Transverse colon (tissue), 4 donors: ENCODE data around the gene REC114. TPM values are rescaled to one million over a fixed set of nuclear protein-coding genes. Genes with fewer than 3 reads are reported as not detected.

Experiments used
- DNase-seq: peaks from one replicate; pipeline ENCODE4 v3.0.0-alpha.2; 2019
- H3K27ac ChIP-seq, 4 donors: fragments of 200-600 bp; sonication (generic); 2 replicates each; pipeline ENCODE4 v1.5.1; 2016 to 2018; ENCODE audit warnings: inconsistent platforms in 4 of 4
- H3K27me3 ChIP-seq: fragments of 200-600 bp; sonication (generic); 2 replicates; pipeline ENCODE4 v1.5.1; 2017; ENCODE audit warnings: inconsistent platforms
- H3K36me3 ChIP-seq, 4 donors: fragments of 200-600 bp; sonication (generic); 2 replicates each; pipeline ENCODE4 v1.5.1; 2017 to 2019; ENCODE audit warnings: inconsistent platforms in 4 of 4
- H3K4me1 ChIP-seq, 4 donors: fragments of 200-600 bp; sonication (generic); 2 replicates each; pipeline ENCODE4 v1.5.1; 2017 to 2020; ENCODE audit warnings: inconsistent platforms in 4 of 4
- H3K4me3 ChIP-seq, 4 donors: fragments of 200-600 bp; sonication (generic); 1 replicate in 1 of 4; 2 replicates in 3 of 4; pipeline versions ENCODE4 v1.5.1 to v1.6.1; 2017 to 2019; ENCODE audit warnings: inconsistent platforms in 4 of 4
- H3K9me3 ChIP-seq, 2 donors: fragments of 200-600 bp; sonication (generic); 2 replicates each; pipeline ENCODE4 v1.5.1; 2017 to 2019; ENCODE audit warnings: inconsistent platforms in 2 of 2
- EP300 ChIP-seq: sonication (generic); formaldehyde crosslinking; IDR thresholded peaks from one replicate; pipeline ENCODE4 v1.6.1; 2017; ENCODE audit warnings: antibody characterized with exemption, low read depth
- POLR2A ChIP-seq: fragments of 450-650 bp; IDR thresholded peaks from one replicate; pipeline ENCODE4 v1.6.1; 2016; ENCODE audit warnings: antibody characterized with exemption, mild to moderate bottlenecking, moderate library complexity
- POLR2AphosphoS5 ChIP-seq, 3 donors: sonication (generic); formaldehyde crosslinking; IDR thresholded peaks; one replicate each; pipeline ENCODE4 v1.6.1; 2016; ENCODE audit warnings: antibody characterized with exemption in 3 of 3
- WGBS, 2 donors: methylation state at CpG; one replicate each; pipeline ENCODE4 v1.1.5; 2018; ENCODE audit warnings: low coverage in 1 of 2; 5-methylcytosine and 5-hydroxymethylcytosine counted together
- in situ Hi-C, 4 donors: fragments of 200-750 bp; cut with MboI; loops; one replicate each; pipeline versions ENCODE4 v1.15.0 to v1.15.1; 2017; ENCODE audit warnings: low sequenced_read_pairs in 3 of 4, low pct_ligation_motif_present in 1 of 4, low pct_unique_long_range_greater_than_20kb in 1 of 4
- intact Hi-C: fragments of 100-400 bp; cut with DNase I; formaldehyde crosslinking; loops from one replicate; pipeline ENCODE4 v1.15.1; 2023; ENCODE audit warnings: low total_unique reads
- total RNA-seq, 4 donors: library from RNA; depleted of rRNA; stranded (reverse); fragments of >200 nt; gene quantifications; one replicate each; pipeline ENCODE4 v1.1.0, GENCODE V29; 2016
- TF ChIP-seq, protein P1 (sequence below), 5 experiments: fragments of 200-600 bp in 3 of 5; fragments of 450-650 bp in 2 of 5; sonication (generic) in 3 of 5; IDR thresholded peaks; 1 replicate in 2 of 5; 2 replicates in 3 of 5; pipeline ENCODE4 v1.5.1; 2016 to 2017; ENCODE audit warnings: antibody characterized with exemption in 5 of 5, inconsistent platforms in 3 of 5, mild to moderate bottlenecking in 2 of 5, moderate library complexity in 1 of 5

Gene REC114
- total RNA-seq, 4 donors from 2014 or later, result not detected

DNA sequence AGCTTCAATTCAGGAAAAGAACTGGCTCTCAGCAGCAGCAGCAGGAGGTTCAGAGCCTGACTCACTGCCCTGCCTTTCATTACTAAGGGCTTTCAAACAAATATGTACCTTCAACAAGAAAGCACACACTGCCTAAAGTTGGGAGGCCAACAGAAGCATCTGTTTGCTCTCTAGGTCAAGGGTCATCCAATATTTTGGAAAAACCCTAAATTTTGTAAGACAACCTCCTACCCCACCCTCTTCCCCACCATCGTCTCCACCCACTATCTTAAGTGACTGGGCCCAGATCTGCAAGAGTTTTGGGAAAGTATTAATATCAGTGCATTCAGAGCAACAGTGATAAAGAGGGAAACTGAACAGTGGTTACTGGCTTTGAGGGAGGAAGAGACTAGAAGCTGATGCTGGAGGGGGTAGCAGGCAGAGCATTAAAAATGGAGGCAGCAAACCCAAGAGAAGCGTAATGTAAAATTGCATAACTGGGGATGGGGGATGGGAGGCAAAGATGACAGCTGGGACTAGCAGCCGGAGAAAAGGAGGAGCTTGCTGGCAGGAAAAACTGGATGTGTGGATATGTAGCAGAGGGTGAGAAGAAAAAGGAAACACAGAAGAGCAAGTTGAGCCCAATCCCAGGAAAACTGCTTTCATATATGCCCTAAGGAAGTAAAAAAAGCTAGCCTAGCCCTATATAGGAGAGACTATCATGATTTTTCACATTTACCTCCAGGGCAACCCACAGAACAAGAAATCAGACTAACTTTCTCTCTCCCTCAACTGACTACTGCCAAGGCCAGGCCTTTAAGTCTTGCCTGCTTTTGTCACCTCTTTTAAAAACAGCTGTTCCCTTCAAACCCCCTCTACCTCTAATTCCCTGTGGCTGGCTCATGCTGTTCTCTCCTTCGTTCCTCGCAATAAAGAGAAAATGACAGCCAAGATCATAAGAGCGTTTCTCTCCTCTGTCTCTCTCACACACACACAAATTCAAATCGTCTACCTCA, 158.8 kb downstream of the REC114 start:
- intact Hi-C loops (loop anchor here (1.0 kb wide), 1 partner anchor 31 kb away; no protein-coding TSS in a partner anchor), in situ Hi-C loops (no loop called here)
- H3K4me1 ChIP-seq, result peaks cover 32 to 85% (median 68%) of the 10 kb centered on the region in 4 donors

DNA sequence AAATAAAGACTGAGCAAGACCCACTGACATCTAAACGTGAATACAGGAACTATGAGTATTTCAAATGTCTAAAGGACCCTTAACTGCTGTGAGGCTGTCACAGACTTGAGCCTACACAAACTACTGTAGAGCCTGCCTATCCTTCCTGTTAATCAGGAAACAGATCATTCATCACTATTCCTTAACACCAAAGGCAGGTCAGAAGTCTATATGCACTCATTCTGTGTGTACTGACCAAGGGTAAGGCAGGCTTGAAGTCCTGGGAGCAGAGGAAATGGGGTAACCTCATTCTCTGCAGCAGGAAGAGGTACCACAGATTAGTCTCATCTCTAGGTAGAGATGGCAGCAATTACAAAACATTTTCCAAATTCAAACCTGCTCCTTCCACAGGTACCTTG, 159.5 kb downstream of the REC114 start:
- WGBS, 2 donors, result 0 to 21% methylated on average over 1 of the region's 1 CpG
- DNase-seq, result no peak
- intact Hi-C loops, result no loop called here
- Histone ChIP-seq H3K27ac (peak overlapping the region; percentile 73 to 83 (median 78)), H3K36me3 (no peaks in the 10 kb centered on the region), H3K9me3 (no peaks in the 10 kb centered on the region), H3K4me3 (no peak overlapping the region), H3K4me1 (peaks cover 30 to 83% (median 67%) of the 10 kb centered on the region in 4 donors), H3K27me3 (no peaks in the 10 kb centered on the region)
- in situ Hi-C loops, result no loop called here
- TF ChIP-seq EP300 (no peak), POLR2A (no peak), POLR2AphosphoS5 (IDR thresholded peaks at IDR 0.05) (no peak)
- TF ChIP-seq, protein P1, sequence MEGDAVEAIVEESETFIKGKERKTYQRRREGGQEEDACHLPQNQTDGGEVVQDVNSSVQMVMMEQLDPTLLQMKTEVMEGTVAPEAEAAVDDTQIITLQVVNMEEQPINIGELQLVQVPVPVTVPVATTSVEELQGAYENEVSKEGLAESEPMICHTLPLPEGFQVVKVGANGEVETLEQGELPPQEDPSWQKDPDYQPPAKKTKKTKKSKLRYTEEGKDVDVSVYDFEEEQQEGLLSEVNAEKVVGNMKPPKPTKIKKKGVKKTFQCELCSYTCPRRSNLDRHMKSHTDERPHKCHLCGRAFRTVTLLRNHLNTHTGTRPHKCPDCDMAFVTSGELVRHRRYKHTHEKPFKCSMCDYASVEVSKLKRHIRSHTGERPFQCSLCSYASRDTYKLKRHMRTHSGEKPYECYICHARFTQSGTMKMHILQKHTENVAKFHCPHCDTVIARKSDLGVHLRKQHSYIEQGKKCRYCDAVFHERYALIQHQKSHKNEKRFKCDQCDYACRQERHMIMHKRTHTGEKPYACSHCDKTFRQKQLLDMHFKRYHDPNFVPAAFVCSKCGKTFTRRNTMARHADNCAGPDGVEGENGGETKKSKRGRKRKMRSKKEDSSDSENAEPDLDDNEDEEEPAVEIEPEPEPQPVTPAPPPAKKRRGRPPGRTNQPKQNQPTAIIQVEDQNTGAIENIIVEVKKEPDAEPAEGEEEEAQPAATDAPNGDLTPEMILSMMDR (IDR thresholded peaks at IDR 0.05), result no peak

More for the DNA sequence above, 158.8 kb downstream of the REC114 start:
- peak overlapping the region; percentile 73 to 83 (median 78) for H3K27ac ChIP-seq
- H3K9me3 ChIP-seq, result no peaks in the 10 kb centered on the region
- 38 to 46% methylated on average over 7 of the region's 7 CpGs for WGBS, 2 donors
- TF ChIP-seq, protein P1 (IDR thresholded peaks at IDR 0.05), result no peak
- no peak for TF ChIP-seq EP300
- TF ChIP-seq POLR2A, result no peak
- TF ChIP-seq POLR2AphosphoS5 (IDR thresholded peaks at IDR 0.05), result no peak
- H3K36me3 ChIP-seq, result no peaks in the 10 kb centered on the region
- no peak overlapping the region for H3K4me3 ChIP-seq
- DNase-seq, result peak; percentile 44
- no peaks in the 10 kb centered on the region for H3K27me3 ChIP-seq

- Histone ChIP-seq H3K27me3 (no peaks in the 10 kb centered on the region), H3K4me1 (peaks cover 26 to 83% (median 67%) of the 10 kb centered on the region in 4 donors), H3K27ac (peak overlapping the region; percentile 73 to 83 (median 78)), H3K36me3 (no peaks in the 10 kb centered on the region), H3K9me3 (no peaks in the 10 kb centered on the region), H3K4me3 (no peak overlapping the region)
- in situ Hi-C loops (no loop called here), intact Hi-C loops (no loop called here)
- DNase-seq, result no peak
- 60 to 78% methylated on average over 2 of the region's 2 CpGs for WGBS, 2 donors
- TF ChIP-seq, protein P1 (IDR thresholded peaks at IDR 0.05), result no peak
- TF ChIP-seq POLR2A, result no peak
- no peak for TF ChIP-seq EP300
- no peak for TF ChIP-seq POLR2AphosphoS5 (IDR thresholded peaks at IDR 0.05)
Measured at GRCh38 chr15:73602992-73603391, 160.0 kb downstream of the REC114 start.

DNA sequence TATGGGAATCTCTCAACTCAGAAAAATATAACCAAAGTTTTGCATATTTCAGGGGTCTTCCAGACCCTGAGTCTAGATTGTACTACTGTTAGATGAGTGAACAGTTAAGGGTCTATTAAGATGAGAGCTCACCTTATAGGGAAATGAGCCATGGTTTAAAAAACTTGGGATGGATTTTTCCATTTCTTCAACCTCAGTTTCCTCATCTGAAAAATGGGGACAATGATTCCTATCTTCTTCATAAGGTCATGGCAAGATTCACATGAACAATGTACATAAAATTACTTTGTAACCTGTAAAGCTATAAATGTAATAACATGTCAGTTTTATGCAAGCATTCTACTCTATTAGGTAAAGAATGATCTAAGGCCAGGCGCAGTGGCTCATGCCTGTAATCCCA, 161.5 kb downstream of the REC114 start:
- intact Hi-C loops, result no loop called here
- Histone ChIP-seq H3K4me1 (peaks cover 22 to 82% (median 62%) of the 10 kb centered on the region in 4 donors), H3K27me3 (no peaks in the 10 kb centered on the region), H3K4me3 (no peak overlapping the region), H3K36me3 (no peaks in the 10 kb centered on the region), H3K27ac (no peak overlapping the region), H3K9me3 (no peaks in the 10 kb centered on the region)
- in situ Hi-C loops, result no loop called here
- WGBS, 2 donors, result 86 to 100% methylated on average over 1 of the region's 1 CpG
- TF ChIP-seq POLR2A, result no peak
- TF ChIP-seq, protein P1 (IDR thresholded peaks at IDR 0.05), result no peak
- no peak for TF ChIP-seq POLR2AphosphoS5 (IDR thresholded peaks at IDR 0.05)
- TF ChIP-seq EP300, result no peak
- DNase-seq, result no peak
